GM19043 (cell line): ENCODE data around the gene EIF6.

Experiments used
- ATAC-seq: cut with Tn5 transposase; IDR thresholded peaks from one replicate; pipeline ENCODE4 v1.9.1; 2021; ENCODE audit warnings: low read depth; ENCODE audit not compliant: unreplicated experiment

The EIF6 gene

DNA sequence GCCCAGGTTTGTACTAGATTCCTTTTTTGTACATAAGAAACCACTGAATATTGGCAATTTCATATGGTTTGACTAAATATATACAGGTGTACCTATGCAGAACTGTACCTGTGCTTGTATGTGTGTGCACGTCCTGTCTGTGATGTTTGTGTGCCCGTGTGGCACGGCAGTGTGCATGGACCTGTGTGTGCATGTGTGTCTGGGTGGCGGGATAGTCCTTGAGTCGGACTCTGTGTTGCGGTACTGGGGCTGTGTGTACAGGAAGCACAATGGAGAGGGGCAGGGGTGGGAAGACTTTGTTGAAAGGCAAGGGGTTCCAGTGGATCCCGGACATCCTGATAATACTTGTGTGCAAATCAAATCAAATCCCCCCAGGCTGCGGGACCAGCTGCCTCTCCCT, 11.1 kb upstream of the EIF6 start:
- no peak for ATAC-seq

- ATAC-seq: no peak
Observed at GRCh38 chr20:35295058-35295457, 10.5 kb upstream of the EIF6 start.

DNA sequence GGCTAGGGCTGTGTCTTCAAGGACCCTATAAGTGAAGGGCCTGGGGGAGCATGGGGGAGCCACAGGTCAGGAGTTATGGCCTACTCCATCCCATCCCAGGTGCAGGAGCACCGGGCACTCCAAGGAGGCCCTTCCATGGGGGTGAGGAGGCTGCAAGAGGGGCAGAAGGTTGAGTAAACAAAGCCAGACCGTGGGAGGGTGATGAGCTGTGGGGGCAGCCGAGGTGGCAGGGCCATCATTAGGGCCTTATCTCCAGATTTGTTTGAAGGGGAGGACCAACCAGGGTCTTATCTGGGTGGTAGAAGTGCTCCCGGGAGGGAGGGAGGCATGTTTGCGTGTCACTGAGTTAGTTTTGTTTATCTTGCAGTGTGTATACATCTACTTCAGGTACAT, 9.7 kb upstream of the EIF6 start:
- no peak for ATAC-seq

DNA sequence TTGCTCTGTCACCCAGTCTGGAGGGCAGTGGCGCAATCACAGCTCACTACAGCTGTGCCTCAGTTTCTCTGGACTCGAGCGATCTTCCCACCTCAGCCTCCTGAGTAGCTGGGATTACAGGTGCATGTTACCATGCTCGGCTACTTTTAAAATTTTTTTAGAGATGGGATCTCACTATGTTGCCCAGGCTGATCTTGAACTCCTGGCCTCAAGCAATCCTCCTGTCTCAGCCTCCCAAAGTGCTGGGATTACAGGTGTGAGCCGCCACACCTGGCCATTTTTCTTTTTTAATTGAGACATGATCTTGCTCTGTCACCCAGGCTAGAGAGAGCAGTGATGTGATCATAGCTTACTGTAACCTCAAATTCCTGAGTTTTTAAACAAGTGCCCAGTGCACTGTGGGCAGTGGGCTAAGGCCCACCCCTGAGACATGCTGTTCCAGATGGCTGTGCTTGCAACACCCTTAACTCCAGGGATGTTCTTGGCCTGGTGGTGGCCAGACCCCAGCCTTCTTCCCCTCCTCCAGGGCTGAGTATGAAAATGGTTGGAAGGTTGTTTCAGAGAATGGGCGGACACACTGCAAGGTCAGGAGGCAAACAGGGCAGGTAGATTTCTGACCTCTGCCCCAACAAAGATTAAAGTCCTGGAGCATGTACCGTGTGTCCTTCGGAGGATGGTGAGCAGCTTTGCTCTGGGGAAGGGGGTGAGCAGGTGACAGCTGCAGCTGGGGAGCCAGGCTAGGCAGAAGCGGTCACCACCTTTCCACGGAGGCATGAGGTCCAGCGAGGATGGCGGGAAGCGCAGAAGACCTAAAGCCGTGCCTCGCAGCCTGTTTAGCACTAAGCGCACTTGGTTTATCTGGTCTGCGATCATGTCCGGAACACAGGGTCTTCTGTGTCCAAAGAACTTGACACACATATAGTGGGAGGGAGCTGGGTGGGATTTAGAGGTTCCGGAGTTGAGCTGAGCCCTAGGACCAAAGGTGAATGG, 9.0 kb upstream of the EIF6 start:
- ATAC-seq: no peak

DNA sequence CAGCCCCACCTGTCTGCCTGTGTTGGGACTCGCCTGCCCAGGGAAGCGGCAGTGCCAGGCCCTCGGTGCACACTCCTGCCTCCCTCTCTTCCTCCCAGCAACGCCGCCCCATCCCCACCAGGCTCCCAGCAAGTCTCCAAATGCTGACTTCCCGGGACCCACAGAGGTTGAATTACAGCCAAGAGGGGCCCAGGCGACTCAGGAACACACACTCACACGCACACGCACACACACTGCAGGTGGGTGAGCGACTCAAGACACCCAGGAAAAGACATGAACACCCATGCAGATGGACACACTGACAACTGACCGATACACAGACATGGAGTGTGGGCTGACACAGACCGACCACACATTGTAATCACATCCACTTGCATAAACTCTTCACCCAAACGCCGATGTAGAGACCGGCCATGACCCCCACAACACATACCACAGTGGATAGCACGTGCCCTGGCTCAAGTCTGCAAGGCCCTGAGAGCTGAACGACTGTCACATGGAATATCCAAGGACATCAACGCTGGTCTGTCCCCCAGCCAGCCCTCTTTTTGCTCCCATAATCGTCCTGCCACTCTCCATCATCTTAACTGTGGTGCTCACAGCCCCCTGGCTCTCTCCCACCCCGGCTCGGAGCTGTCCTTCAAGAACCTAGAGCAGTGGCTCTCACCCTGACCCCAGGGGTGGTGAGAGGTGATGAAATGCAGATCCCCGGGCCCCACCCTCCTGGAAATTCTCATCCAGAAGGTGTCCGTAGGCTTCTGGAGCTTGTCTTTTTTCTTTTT, 8.1 kb upstream of the EIF6 start:
- ATAC-seq: no peak

DNA sequence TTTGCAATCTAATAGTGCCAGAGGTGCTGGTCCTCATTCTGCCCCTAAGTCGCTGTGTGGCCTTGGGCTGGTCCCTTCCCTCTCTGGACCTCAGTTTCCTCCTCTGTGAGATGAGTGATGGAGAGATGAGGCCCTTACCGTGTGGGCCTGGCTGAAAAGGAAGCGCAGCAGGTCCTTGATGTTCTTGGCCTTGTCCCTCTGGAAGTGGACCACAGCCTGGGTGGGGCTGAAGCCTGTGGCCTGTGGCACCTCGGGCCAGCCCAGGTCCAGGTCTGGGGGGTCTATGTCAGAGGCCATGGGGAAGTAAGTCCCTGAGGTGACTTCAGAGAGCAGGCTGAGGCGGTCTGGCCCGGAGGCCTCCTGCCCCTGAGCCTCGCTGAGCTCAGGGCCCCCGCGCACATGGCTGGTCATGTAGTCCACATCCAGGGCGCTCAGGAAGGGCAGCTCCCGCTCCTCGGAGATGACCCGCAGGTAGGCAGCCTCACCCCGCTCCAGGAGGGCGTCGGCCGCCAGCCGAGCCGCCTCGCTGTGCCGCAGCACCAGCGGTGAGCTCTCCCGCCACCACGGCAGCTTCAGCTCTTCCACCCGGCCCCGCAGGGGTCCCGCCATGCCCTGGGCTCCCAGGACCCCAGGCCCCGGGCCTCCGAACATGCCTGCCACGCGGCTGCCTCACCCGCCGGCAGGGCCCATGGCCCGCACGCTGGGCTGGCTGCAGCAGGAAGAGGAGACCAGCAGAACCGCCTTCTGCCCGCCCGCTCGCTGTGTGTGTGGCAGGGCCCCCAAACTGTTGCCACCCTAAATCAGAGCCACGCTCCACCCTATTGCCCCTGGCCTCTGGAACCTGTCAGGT, 7.3 kb upstream of the EIF6 start, which contains the start of gene FAM83C:
TSS of gene FAM83C (minus strand) at position 772 of the 850 bp plus-strand sequence. CDS start at position 651, 121 bp downstream.
- ATAC-seq: no peak

- ATAC-seq: no peak
Observed at GRCh38 chr20:35290887-35291417, 6.4 kb upstream of the EIF6 start.

DNA sequence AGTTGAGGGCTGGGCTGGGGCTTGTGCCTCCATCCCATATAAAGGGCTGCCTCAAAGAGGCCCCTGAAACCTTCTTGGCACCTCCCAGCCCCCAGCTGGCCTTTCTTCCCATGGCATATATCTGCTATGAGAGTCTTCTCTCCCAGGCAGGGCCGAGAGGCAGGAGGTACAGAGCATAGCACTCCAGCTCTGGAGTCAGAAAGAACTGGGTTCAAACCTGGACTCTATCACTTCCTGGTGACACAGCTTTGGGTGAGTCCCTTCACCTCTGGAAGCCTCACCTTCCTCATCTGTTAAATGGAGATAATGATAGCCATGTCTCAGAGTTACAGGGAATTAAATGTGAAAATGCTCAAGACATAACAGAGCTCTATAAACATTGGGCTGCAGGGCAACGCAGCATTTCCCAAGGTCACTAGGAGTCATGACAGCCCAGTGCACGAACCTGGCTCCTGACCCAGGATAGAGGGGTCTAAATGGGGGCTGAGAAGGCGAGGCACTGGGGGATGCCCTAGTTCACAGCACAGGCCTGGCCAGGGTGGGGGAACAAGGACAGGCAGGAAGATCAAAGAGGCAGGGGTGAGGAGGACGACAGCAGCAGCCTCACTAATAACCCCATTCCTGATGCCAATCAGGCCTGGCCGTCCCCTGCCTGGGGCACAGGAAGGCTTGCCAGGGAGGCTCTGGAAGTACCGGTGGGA, 5.8 kb upstream of the EIF6 start:
- ATAC-seq: no peak

DNA sequence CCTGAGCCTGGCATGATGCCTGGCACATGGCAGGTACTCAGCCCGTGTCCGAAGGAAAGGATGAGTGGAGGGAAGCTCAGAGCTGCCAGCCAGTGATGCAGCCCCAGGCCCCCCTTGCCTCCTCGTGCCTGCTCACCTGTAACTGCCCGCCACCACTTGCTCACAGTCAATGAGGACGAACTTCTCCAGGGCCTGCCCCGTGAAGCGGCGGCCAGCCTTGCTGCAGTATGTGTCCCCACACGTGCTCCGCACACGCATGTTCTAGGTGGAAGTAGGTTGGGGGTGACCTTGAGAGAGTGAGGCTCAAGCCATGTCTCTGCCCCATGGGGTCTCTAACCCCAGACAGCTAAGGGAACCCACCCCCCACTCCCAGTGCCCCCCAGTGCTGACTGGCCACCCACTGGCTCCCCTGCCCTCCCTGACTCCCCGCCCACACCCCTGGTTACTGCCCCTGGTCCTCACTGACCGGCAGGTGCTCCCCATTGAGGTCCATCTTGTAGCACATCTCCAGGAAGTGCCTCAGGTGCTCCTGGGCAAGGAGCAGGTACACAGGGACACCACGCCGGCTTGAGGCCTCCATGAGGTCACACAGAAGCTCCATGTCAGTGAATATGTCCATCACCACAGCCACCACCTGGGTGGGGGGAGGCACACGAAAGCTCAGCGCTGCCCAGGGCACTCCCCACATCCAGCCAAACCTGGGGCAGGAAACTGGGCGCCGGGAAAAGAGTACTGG, 3.9 kb upstream of the EIF6 start:
- ATAC-seq: no peak

- no peak for ATAC-seq
Observed at GRCh38 chr20:35287509-35288324, 3.1 kb upstream of the EIF6 start.

DNA sequence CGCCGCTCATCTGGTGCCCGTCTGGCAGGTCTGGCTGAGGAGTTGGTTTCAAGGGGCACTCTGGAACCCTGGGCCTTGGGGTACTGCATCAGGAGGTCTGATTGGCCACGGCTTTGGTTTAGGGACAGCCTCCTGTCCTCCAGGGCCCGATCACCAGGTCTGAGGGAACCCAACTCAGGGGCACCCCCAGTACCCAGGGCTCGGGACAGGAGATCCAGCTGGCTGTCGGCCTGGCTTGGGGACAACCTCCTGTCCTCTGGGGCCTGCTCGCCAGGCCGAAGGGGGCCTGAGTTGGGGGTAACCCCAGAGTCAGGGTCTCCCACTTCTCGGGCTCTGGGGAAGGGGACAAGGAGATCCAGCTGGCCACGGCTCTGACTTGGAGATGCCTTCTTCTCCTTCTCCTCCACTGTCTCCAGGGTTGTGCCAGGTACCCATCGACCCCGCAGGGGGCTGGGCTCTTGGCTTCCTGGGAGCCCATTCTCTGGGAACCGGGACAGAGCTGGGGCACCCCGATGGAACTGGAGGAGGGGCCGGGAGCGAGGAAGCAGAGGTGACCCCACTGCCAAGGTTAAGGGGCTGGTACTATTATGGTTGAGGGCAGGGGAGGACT, 2.4 kb upstream of the EIF6 start:
- ATAC-seq: no peak

- no peak for ATAC-seq
Observed at GRCh38 chr20:35286077-35286898, 1.7 kb upstream of the EIF6 start.

DNA sequence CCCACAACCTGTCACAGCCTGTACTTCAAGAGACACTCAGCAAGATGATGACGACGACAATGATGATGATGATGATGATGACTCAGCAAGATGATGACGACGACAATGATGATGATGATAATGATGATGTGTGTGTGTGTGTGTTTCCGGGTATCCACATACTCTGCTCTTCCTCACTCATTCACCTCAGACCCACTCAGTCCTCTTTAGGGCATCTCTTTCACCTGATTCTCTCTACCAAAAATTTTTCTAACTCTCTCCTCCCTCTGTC, 1.2 kb upstream of the EIF6 start:
- no peak for ATAC-seq

DNA sequence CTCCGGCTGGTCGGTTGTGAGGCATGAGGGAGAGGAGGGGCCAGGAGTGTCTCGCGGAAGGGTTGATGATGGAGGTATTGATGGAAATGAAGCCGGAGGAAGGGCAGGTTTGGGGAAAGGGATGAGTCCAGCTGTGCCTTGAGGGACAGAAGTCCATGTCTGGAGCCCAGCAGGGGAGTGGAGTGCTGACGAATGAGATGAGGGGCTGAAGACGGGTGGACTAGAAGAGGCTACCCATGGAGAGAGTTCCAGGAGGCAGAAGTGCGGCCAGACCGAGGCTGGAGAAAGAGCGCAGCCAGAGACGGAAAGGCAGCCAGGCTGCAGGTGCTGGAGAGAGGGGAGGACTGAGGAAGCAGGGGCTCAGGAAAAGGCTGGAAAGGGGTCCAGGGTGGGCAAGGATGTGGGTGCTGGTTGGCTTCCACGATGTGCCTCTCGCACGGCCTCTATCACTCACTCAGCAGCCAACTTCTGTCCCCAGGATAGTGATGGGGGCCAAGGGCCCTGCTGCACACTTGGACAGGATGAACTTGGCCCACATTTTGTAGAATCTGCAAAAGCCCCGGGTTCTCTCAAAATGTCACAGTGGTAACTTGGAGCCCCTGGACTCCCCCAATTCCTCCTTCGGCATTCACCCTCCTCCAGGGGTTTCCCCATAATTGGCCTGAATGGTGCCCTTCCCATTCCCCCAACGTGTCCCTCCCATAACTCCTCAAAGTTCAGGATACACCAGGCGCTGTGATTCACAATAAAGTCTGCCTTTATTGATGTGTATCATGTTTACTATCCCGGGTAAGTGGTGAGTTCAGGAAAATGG, 627 bp upstream of the EIF6 start:
- no peak for ATAC-seq

DNA sequence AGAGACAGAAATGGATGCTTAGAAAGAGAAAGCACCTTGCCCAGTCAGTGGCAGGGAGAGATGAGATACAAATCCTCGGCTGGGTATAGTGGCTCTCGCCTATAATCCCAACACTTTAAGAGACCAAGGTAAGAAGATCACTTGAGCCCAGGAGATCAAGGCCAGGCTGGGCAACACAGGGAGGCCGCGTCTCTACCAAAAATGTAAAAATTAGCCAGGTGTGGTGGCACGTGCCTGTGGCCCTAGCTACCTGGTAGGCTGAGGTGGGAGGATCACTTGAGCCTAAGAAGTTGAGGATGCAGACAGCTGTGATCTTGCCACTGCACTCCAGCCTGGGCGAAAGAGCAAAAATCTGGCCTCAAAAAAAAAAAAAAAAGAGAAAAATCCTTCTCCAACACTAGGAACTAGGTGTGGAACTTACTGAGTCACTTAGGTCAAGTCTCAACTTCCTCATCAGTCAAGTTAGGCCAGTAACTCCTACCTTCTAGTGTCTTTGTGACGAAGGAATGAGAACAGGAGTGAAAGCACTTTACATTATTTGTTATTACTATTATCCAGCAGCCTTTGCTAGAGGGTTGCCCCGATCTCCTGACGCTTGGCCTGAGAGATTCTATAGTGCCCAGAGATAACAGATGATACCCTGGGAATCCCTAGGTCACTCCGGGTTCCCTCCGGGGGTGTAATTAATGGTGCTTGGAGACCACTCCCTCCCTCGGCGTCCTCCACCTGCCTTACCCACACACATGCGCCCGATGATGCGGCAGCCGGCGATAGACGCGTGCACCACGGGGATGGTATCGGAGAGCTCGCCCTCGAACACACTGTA, 918 bp downstream of the EIF6 start:
- ATAC-seq: no peak
